PFSK-1 (cell line): Measurements from ENCODE around the gene CPPED1.

Source experiments
- FOXP2 ChIP-seq: optimal IDR thresholded peaks from 2 replicates; pipeline ENCODE3; 2011; ENCODE audit warnings: borderline replicate concordance, control low read depth, inconsistent platforms; ENCODE audit not compliant: insufficient read depth; ENCODE audit errors: extremely low read length, extremely low read depth
- POLR2AphosphoS5 ChIP-seq: IDR thresholded peaks from 2 replicates; pipeline ENCODE4 v1.6.1; 2012; ENCODE audit warnings: low read depth, mild to moderate bottlenecking, control low read depth, low read length, moderate library complexity
- REST ChIP-seq, 2 experiments: IDR thresholded peaks; 2 replicates each; pipeline versions ENCODE4 v1.6.1 to v1.8.0; 2011 to 2012; ENCODE audit warnings: low read depth in 2 of 2, low read length in 2 of 2, control low read depth in 1 of 2, inconsistent platforms in 1 of 2, mild to moderate bottlenecking in 1 of 2, moderate library complexity in 1 of 2; ENCODE audit not compliant: insufficient read depth in 1 of 2
- SIN3A ChIP-seq: IDR thresholded peaks from 2 replicates; pipeline ENCODE4 v1.6.1; 2012; ENCODE audit warnings: mild to moderate bottlenecking, low read length, moderate library complexity, borderline replicate concordance; ENCODE audit not compliant: insufficient read depth
- TAF1 ChIP-seq: IDR thresholded peaks from 2 replicates; pipeline ENCODE4 v1.6.1; 2012; ENCODE audit warnings: low read length, control low read depth, borderline replicate concordance; ENCODE audit not compliant: insufficient read depth

CPPED1 gene

GRCh38 chr16:12613992-12614661 lies 189.6 kb downstream of the CPPED1 start:
- no peak for TF ChIP-seq SIN3A

- TF ChIP-seq TAF1, result no peak
- no peak for TF ChIP-seq REST (IDR thresholded peaks at IDR 0.05; ENCODE audit: insufficient read depth in 1 of 2, low read depth in 2 of 2, low read length in 2 of 2)
- no peak for TF ChIP-seq POLR2AphosphoS5
- TF ChIP-seq SIN3A, result no peak
- no peak for TF ChIP-seq FOXP2
Observed at GRCh38 chr16:12613131-12613991, 190.3 kb downstream of the CPPED1 start.

GRCh38 chr16:12612598-12613101 lies 191.0 kb downstream of the CPPED1 start:
- TF ChIP-seq POLR2AphosphoS5 (no peak), SIN3A (no peak), REST (IDR thresholded peaks at IDR 0.05; ENCODE audit: insufficient read depth in 1 of 2, low read depth in 2 of 2, low read length in 2 of 2) (no peak), TAF1 (no peak), FOXP2 (no peak)

GRCh38 chr16:12611916-12612597 lies 191.6 kb downstream of the CPPED1 start:
- TF ChIP-seq TAF1 (no peak), SIN3A (no peak), FOXP2 (no peak), REST (IDR thresholded peaks at IDR 0.05; ENCODE audit: insufficient read depth in 1 of 2, low read depth in 2 of 2, low read length in 2 of 2) (no peak), POLR2AphosphoS5 (no peak)

- TF ChIP-seq SIN3A (no peak), POLR2AphosphoS5 (no peak), FOXP2 (no peak), REST (IDR thresholded peaks at IDR 0.05; ENCODE audit: insufficient read depth in 1 of 2, low read depth in 2 of 2, low read length in 2 of 2) (no peak), TAF1 (no peak)
Observed at GRCh38 chr16:12611006-12611477, 192.6 kb downstream of the CPPED1 start.
